Midbrain (tissue), 1 donor: Measurements from ENCODE around the gene INO80.
A peak's percentile ranks its signal among the peaks of the same experiment; 100 is the strongest.

ENCODE experiments used
- DNase-seq: peaks from one replicate; lab custom pipeline; 2025; lab: John Stamatoyannopoulos, UW

INO80 gene

DNA sequence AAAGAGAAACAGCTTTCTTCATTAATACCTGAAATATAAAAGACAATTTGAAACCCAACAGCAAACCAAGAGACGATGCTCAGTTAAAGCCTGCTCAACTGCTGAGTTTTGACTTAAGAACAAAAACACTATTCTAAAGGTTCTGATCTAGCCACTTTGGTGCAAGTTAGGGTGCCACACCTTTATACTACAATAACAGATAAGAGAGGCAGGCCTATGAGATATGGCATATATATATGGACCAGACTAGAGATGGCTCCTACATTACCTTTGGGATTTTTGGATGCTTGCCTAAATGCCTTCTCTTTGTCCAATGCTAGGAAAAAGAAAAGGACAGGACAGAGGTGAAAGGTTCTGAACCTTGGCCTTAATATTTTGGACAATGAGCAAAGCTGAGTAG is 68.6 kb downstream of the INO80 start:
- no peak for DNase-seq

DNA sequence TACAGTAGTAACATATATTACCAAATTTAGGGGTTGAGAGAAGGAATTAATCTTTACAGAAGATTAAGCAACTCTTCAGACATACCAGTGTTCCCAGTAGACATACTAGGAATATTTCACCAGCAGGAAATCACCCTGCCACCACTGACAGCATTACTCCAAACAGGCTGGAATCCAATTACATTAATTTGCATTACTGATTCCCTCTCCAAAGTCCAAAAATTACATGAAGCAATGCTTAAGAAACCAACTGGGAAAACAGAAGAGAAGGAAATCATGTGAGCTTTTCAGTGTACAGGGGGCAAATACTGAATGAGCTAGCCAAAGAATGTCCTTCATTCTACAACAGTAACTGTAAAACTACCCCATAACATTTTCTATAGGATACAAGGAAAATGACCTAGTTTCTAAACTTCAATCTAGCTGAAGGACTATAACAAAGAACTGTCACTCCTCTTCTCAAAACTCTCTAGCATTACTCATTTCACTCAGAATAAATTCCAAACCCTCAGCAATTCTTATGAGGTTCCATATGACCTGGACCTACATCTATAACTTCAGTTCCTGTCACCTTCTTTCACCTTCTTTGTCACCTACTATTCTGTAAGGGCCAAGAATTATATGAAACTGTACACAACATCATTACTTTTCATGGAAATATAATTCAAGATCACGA is 72.7 kb downstream of the INO80 start:
- DNase-seq, result no peak

DNA sequence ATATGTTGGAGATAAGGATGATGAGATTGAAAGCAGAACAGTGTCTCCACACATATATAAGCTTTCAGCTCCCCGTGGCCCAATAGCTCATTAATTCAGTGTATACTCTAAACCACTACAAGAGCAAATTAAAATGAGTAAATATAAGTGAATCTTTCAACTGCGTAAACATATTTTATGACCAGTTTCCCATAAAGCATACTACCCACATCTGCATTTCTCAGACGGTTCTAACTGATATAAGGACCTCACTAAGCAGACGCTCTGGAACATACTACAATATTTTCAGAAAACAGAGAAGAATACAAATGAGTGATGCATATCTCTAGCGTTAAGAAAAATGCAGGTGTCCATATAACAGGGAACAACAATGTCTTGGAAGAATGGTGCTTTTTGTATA is 73.2 kb downstream of the INO80 start:
- no peak for DNase-seq

DNA sequence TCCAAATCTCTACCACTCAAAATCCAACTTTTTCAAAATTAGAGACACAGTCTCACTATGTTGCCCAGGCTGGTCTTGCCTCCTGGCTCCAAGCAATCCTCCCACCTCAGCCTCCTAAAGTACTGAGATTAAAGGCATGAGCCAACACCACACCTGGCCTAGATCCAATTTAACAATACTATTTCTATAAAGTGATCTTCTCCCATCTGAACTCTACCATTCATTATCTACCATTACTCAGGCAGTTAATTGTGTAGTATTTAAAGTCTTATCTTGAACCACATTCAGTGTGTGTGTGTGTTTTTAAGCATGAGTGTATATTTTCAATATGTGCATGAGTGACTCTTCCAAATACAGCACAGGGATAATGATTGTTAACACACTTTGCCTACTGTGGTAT is 77.0 kb downstream of the INO80 start:
- no peak for DNase-seq

DNA sequence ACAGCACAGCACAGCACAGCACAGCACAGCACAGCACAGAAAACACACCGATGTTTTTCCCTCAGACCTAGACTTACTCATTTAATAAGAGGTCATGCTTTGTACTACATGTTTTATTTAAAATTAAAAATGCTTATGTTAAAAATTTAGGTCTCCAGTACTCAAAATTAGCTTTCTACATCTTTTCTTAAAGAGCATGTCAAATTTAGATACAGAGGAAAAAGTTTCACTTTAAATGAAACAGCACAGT is 84.1 kb downstream of the INO80 start:
- no peak for DNase-seq

DNA sequence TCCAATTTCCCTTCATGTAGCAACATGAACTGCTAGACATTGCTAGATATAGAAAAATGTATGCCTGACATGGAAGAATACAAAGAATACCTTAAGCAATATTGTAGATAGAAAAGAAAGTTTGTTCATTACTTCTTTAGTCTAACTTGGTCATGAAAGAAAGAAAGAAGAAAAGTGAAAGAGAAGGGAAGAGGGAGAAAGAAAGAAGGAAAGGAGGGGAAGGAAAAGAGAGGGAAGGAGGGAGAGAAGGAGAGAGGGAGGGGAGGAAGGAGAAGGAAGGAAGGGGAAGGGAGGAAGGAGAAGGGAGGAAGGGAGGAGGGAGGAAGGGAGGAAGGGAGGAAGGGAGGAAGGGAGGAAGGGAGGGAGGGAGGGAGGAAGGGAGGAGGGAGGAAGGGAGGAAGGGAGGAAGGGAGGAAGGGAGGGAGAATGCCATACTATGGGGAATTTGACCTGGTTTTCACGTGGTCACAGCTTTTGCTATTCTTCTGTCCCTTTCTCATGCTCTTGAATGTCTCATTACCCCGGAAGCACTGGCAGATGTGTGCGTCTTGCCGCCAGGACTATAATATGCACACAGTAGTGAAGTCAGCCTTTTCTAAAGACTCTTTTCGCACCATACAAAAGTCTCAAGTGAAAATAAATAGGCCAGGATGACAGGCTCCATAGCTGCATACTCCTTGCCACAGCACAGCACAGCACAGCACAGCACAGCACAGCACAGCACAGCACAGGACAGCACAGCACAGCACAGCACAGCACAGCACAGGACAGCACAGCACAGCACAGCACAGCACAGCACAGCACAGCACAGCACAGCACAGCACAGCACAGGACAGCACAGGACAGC is 84.6 kb downstream of the INO80 start:
- no peak for DNase-seq

DNA sequence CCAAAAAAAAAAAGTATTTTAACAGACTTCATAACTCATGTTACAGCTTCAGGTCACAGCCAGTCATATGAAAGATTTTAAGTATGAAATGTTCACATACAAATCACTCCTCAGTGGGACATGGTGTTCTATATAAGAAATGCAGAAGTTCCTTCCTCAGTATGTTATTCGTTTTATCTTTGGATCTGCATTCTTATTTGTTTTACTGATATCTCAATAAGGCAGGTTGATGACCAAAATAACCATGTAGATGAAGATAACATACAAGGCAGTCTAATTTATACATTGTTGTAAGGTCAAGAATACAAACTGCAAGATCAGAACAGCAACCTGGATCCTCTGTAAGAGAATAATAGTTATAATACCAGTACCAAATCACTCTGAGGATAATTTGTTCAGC is 87.2 kb downstream of the INO80 start:
- DNase-seq, result no peak

DNA sequence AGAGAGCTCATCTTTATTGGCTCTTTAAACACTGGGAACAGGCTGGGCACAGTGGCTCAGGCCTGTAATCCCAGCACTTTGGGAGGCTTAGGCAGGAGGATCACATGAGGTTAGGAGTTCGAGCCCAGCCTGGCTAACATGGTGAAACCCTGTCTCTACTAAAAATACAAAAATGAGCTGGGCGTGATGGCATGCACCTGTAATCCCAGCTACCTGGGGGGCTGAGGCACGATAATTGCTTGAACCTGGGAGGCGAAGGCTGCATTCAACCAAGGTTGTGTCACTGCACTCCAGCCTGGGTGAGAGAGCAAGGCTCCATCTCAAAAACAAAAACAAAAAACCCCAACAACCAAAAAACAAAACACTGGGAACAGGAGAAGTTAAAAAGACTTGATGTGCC is 90.7 kb downstream of the INO80 start:
- no peak for DNase-seq

DNA sequence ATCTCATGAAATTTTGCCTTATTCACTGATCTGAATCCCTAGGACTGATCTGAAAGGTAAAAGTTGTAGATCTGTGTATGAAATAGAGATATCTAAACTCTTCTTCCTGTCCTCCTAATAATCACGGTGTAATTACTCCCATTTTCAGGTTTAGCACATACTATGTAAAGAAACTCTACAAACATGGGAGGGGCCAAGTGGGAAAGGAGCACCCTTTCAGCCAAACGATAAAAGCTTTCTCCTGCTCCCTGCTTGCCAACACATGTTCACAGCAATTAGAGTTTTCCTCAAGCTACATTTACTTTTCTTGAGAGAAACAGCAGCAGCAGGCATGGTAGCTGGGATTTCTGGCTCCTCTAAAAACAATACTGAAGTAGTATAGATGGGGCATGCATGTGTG is 91.2 kb downstream of the INO80 start:
- no peak for DNase-seq

DNA sequence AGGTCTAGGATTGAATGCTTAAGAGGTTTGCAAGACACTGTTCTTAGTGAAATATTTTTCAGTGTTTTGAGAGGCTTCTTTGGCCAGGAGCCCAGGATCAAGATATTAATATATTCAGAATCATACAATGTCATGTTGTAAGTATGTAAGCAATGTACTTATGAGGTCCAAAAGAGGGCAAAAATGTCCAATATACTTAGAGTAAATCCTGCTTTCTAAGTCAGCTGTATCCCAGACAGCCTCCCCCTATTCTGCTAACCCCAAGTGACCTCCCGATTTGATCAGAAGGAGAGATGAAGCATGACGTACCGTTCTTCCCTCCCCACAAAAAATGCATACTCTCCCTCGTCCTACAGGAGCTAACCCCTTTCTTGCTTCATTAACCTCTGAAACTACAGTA is 91.9 kb downstream of the INO80 start:
- DNase-seq, result no peak

DNA sequence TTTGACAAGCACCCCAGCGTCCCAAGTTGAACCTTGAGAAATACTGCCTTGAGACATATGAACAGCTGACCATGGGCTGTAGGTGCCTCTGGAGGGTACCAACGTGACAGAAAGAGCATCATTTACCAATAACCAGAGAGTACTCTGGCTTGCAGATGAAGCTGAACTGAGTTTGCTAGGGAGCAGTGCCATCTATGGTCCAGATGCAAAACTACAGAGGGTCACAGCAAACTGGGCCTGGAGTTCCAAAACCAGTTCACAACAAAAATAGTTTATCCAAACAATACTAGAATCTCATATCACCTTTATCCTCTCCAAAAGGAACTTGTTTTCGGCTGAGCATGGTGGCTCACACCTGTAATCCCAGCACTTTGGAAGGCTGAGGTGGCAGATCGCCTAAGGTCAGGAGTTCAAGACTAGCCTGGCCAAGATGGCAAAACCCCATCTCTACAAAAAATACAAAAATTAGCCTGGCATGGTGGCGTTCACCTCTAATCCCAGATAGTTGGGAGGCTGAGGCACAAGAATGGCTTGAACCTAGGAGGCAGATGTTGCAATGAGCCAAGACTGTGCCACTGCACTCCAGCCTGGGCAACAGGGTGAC is 93.5 kb downstream of the INO80 start:
- DNase-seq, result peak; percentile 51

DNA sequence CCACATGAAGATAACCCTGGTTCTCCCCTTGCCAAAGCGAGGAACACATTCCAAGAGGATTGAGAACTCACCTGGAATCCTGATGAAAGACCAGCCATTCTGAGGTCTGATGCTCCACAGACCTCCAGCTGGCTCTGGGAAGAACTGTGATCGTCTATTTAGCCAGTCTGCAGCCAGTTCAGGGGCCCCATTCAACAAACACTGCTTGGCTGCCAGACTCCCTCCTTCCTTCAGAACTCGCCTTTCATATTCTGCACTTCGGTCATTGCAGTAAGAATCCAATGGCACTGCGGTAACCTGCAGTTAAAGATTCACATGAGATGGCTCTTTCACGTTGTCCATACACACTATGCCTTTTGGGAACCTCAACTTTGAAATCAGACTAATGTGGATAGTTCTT is 95.3 kb downstream of the INO80 start:
- DNase-seq, result no peak

DNA sequence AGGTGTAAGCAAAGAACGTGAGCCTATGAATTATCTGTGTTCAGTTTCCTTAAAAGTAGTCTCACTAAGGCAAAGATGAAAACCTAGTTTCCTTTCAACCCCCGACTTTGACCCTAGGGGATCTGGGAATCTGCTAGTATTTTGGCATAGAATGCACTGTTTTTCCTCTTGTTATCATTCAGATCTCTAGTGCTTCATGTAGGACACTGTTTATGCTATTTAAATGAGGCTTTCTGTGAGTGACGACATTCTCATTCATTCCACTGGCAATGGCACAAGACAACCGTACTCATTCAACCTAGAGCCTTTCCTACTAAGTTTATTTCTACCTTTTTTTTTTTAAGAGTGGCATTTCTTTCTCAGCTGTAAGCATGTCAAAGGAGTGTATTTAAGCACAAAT is 95.8 kb downstream of the INO80 start:
- DNase-seq, result no peak

DNA sequence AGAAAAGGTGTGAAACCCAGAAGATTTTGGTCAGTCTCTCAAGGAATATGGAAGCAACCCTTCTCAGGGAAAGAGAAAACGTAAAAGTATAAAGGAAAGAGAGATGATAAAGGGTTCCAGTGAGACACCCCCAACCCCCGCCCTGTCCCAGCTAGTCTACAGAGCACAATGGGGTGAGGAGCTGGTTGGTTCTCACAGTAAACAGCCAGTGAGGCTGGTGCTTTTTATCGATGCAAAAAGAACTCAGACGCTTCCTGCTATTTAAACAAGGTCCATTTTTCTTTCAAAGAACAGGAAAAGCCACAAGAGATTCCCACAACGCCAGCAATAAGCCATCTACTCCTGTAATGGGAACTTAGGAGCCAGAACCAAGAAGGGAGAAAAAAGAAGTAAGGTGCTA is 96.9 kb downstream of the INO80 start:
- no peak for DNase-seq

DNA sequence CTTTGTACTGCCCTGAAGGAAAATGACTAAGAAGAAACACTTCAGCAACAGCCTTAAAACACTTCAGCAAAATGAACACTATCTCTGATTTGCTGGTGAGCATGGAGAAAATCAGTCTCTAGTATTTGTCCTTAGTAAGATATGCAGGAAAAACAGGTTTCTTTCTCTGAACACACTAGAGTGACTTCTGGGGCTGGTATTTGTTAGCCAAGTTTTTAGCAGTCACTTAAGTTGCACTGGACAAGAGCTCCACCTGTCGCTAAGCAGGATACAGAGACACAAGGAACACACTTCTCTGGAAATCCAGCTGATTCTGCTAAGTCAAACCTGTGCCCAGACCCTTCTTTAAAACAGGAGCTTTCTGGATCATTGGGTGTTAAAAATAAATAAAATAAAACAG is 97.5 kb downstream of the INO80 start:
- DNase-seq, result peak; percentile 40

DNA sequence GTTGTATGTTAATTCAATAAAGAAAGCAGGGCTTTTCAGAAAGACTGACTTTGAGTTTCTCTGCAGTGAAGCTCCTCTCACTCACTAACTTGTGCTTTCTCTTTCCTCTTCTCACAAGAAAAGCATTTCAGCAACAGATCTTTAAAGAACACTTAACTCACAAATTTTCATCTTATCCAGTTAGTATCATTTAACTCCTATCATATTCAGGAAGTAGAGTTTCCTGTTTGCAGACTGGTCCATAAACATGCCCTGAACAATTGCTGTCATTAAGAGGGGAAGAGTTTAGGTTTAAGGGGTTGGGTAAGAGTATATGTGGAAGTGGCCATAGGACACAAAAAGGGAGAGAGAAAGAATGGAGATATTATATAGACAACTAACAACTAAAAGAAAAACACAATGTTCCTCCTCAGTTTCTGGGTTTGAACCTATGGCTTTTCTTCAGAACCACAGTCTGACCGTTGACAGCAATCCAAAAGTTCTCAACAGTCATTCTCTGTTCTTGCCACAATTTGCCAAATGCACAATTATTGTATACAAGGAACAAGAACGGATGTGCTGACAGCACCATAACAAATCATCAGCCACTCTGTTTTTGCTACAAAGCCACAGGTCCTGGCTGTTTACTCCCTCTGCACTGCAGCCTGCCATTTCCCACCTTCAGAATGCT is 98.9 kb downstream of the INO80 start:
- DNase-seq, result no peak

DNA sequence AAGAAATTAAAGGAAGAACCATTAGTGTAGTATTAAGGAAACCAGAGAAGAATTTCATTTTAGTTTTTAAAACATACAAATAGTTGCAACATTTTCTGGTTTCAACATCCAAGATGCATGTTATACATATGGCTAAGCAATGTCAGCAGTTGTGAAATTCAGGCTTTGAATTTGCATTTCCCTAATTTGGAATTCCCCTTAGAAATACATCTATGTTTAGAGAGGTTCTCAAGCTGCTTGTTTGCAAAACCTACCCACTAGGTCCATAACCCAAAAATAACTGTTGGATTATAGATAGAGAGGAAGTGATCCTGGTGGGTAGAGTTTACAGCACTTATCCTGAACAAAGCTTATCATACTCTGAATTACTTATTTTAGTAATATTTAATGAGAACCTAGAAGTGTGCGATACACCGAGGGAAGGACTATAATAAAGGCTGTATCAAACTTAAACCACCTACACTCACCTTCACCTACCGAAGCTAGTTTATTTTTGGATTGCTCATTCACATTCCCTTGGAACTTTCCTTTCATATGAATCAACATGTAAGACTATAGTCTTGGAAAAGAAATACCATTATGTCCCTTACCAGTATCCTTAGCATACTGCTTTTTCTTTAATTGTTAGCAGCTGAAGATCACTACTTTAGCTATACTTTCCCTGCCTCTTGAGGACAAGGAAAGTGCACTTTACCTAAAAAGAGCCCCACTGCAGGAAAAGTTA is 102.2 kb downstream of the INO80 start:
- DNase-seq, result no peak

DNA sequence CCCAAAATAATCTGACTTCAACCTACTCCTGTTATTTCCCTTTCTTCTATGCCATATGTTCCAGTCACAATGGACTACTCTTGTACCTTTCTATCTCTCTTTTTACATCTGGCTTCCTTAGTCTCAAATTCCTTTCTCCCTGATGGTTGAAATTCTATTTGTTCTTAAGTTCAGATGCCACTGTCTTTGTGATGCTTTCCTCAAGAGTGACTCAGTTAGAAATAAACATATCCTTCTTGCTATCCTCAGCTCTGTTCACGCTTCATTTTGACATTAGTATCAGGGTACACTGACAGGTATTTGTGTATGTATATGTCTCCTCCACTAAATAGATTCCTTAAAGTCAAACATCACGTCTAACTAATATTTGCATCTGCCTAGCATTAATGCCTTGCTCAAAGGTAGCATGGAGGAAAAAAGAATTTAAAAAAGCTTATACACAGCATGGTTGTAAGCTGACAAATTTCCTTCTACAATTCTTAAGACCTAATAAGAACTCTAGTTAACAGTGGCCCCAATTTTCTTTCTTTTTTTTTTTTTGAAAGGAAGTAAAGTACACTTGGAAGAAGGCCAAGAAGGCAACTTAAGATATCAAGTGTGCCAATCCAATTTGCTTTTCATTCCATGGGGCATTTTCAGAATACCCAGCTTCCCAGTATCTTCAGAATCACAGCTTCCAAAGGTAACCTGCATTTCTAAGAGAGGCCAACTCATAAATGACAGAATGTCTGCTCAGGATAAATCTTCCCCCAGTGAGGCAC is 104.8 kb downstream of the INO80 start:
- no peak for DNase-seq

DNA sequence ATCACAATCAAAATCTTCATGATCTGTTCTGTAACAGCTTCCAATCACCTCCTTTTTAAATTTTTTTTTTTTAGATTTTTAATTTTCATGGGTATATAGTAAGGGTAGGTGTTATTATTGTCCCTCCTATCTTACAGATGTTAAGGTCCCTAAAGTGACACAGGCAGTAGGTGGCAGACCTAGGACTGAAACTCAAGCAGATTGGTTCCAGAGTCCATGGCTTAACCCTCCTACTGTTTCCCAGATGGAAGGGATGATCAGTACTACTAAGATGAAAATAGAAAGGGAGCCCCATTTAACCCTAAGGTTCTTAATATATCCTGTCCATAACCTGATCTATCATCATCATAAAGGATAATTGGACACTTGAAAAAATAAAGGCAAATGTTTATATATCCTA is 105.7 kb downstream of the INO80 start:
- no peak for DNase-seq

DNA sequence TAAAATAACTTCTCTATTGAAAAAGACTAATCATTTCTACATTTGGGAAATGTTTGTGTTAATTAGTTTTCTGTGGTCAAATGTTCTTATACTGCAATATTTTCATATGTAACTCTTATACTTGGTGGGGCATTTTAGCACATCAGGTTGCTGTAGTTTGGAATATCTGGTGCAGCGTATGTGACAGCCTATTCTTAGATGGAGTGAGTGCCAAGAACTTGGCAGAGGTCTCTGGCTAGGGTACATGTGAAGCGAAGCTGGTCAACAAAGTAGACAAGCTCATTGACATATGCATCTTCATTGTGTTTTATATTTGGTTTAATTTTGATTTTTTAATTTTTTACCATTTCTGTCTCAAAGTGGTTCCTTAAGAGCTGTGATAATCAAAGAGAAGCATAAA is 109.6 kb downstream of the INO80 start:
- no peak for DNase-seq

DNA sequence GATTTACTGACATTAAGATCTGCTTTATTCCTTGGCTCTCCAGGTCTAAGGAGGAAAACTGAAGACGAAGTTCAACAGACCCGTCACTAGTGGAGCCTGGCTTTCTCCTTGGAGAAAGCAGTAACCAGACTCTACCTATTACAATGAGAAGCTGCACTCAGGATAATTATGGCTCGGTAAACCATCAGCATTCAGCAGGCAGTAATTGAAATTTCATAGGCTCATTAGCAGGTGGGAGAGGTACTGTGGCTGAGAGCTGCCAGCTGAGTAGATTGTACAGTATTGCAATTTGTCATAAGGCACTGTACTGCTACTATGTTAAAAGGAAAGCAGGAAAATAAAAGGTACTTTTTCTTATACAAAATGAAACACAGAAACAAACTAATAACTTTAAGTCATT is 111.6 kb downstream of the INO80 start:
- DNase-seq, result no peak
